CD4-positive, alpha-beta T cell (primary cell): Measurements from ENCODE around the gene GATD1. TPM values are rescaled to one million over a fixed set of nuclear protein-coding genes. Genes with fewer than 3 reads are reported as not detected.

Experiments
- ATAC-seq: fragments of 200-7000 bp; cut with Tn5 transposase; one replicate; pipeline ENCODE4 v1.10.0; 2022; ENCODE audit warnings: mild to moderate bottlenecking; ENCODE audit not compliant: poor library complexity
- CTCF ChIA-PET: fragments of 350-600 bp; sonication (Branson Sonifier 250); formaldehyde crosslinking; loops from one replicate; lab custom pipeline; 2021; ENCODE audit warnings: antibody characterized with exemption, inconsistent platforms; lab: Charles Lee
- POLR2A ChIA-PET: fragments of 350-600 bp; sonication (Branson Sonifier 250); formaldehyde crosslinking; loops from one replicate; lab custom pipeline; 2021; ENCODE audit warnings: antibody characterized with exemption, inconsistent platforms; lab: Charles Lee
- DNase-seq, 14 experiments: peaks; one replicate each; pipeline ENCODE4 v3.0.0-alpha.2; 2013 to 2020; ENCODE audit warnings: mixed read lengths in 2 of 14
- H3K27ac ChIP-seq, 2 donors: one replicate each; pipeline versions ENCODE4 v1.5.1 to v1.7.0; 2013; ENCODE audit warnings: low read length in 2 of 2, low read depth in 1 of 2, mild to moderate bottlenecking in 1 of 2
- H3K27me3 ChIP-seq, 2 experiments: 1 replicate in 1 of 2; 2 replicates in 1 of 2; pipeline versions ENCODE4 v1.6.1 to v1.7.0; 2013; ENCODE audit warnings: low read length in 2 of 2, control low read depth in 1 of 2, mild to moderate bottlenecking in 1 of 2, moderate library complexity in 1 of 2; ENCODE audit not compliant: insufficient read depth in 2 of 2, control insufficient read depth in 1 of 2
- H3K36me3 ChIP-seq: one replicate; pipeline ENCODE4 v1.6.1; 2013; ENCODE audit warnings: low read length, control low read depth; ENCODE audit not compliant: insufficient read depth
- H3K4me1 ChIP-seq: one replicate; pipeline ENCODE4 v1.6.1; 2013; ENCODE audit warnings: low read length, control low read depth; ENCODE audit not compliant: insufficient read depth
- H3K4me3 ChIP-seq: one replicate; pipeline ENCODE4 v1.5.1; 2013; ENCODE audit warnings: mild to moderate bottlenecking, low read length, moderate library complexity
- H3K9me3 ChIP-seq, 2 experiments: 1 replicate in 1 of 2; 2 replicates in 1 of 2; pipeline versions ENCODE4 v1.6.1 to v1.7.0; 2013; ENCODE audit warnings: low read length in 2 of 2, mild to moderate bottlenecking in 2 of 2, control low read depth in 1 of 2, moderate library complexity in 1 of 2; ENCODE audit not compliant: control insufficient read depth in 1 of 2, insufficient read depth in 1 of 2
- H3K27ac Mint-ChIP-seq: one replicate; pipeline ENCODE4 v1.8.0; 2020; ENCODE audit warnings: mixed read lengths
- H3K27me3 Mint-ChIP-seq: one replicate; pipeline ENCODE4 v1.8.0; 2021; ENCODE audit warnings: mixed read lengths
- H3K36me3 Mint-ChIP-seq: one replicate; pipeline ENCODE4 v1.8.0; 2021; ENCODE audit warnings: low read depth, mixed read lengths
- H3K4me1 Mint-ChIP-seq: one replicate; pipeline ENCODE4 v1.8.0; 2021; ENCODE audit warnings: low read depth, mixed read lengths
- H3K4me3 Mint-ChIP-seq: one replicate; pipeline ENCODE4 v1.8.0; 2020; ENCODE audit warnings: mild to moderate bottlenecking, mixed read lengths
- H3K9me3 Mint-ChIP-seq: one replicate; pipeline ENCODE4 v1.8.0; 2020; ENCODE audit warnings: mixed read lengths
- CTCF ChIP-seq: fragments of 200-600 bp; IDR thresholded peaks from one replicate; pipeline ENCODE4 v1.8.0; 2022; ENCODE audit warnings: antibody characterized with exemption, mild to moderate bottlenecking
- intact Hi-C, 2 experiments: fragments of 100-400 bp; cut with DNase I in 1 of 2; cut with micrococcal nuclease in 1 of 2; formaldehyde crosslinking; loops; one replicate each; pipeline versions ENCODE4 v1.15.1 to v1.9.0; 2023 to 2025; cut with DNase I, micrococcal nuclease
- total RNA-seq, 174 experiments: library from RNA in 2 of 174; stranded (reverse) in 2 of 174; gene quantifications; one replicate each; pipeline ENCODE4 v1.2.3 and lab custom pipeline; 2021 to 2026

GATD1 gene
- total RNA-seq, 2 experiments from 2014 or later, result 14.7 to 16.1 TPM

- CTCF ChIA-PET, result no interaction called here
These were observed 10.4 kb downstream of the GATD1 start for GRCh38 chr11:766936-767210.

GRCh38 chr11:766106-766935, 11.0 kb downstream of the GATD1 start:
- no peak overlapping the region for H3K27ac ChIP-seq
- no peak overlapping the region for H3K4me3 Mint-ChIP-seq
- DNase-seq, result no peak
- H3K4me1 Mint-ChIP-seq, result no peaks in the 10 kb centered on the region
- H3K4me3 ChIP-seq, result no peak overlapping the region
- H3K4me1 ChIP-seq, result peaks cover 4% of the 10 kb centered on the region
- no peaks in the 10 kb centered on the region for H3K9me3 Mint-ChIP-seq
- peaks cover 32% of the 10 kb centered on the region for H3K36me3 Mint-ChIP-seq
- ChIA-PET POLR2A (no interaction called here), CTCF (interaction anchor here (1.0 kb wide), 1 partner anchor 74 kb away, joined by 3 read pairs; no protein-coding TSS in a partner anchor)
- no peak for ATAC-seq
- TF ChIP-seq CTCF, result no peak
- no peaks in the 10 kb centered on the region for H3K27me3 ChIP-seq
- peaks cover 56% of the 10 kb centered on the region for H3K36me3 ChIP-seq
- intact Hi-C loops, result no loop called here
- no peak overlapping the region for H3K27ac Mint-ChIP-seq
- no peaks in the 10 kb centered on the region for H3K27me3 Mint-ChIP-seq
- H3K9me3 ChIP-seq, result no peaks in the 10 kb centered on the region

More at GRCh38 chr11:766936-767210, 10.4 kb downstream of the GATD1 start:
- ATAC-seq (no peak), DNase-seq (no peak)
- Histone ChIP-seq H3K9me3 (no peaks in the 10 kb centered on the region), H3K27ac (no peak overlapping the region), H3K4me1 (peaks cover 4% of the 10 kb centered on the region), H3K36me3 (peaks cover 56% of the 10 kb centered on the region), H3K27me3 (no peaks in the 10 kb centered on the region), H3K4me3 (no peak overlapping the region)
- Mint-ChIP-seq H3K27me3 (no peaks in the 10 kb centered on the region), H3K36me3 (peaks cover 27% of the 10 kb centered on the region), H3K4me3 (no peak overlapping the region), H3K4me1 (no peaks in the 10 kb centered on the region), H3K27ac (no peak overlapping the region), H3K9me3 (no peaks in the 10 kb centered on the region)
- POLR2A ChIA-PET, result no interaction called here
- no peak for TF ChIP-seq CTCF
- intact Hi-C loops, result no loop called here

- Histone ChIP-seq H3K27me3 (no peaks in the 10 kb centered on the region), H3K27ac (no peak overlapping the region), H3K36me3 (peaks cover 56% of the 10 kb centered on the region), H3K9me3 (no peaks in the 10 kb centered on the region), H3K4me3 (no peak overlapping the region), H3K4me1 (peaks cover 4% of the 10 kb centered on the region)
- H3K27ac Mint-ChIP-seq, result no peak overlapping the region
- TF ChIP-seq CTCF, result no peak
- DNase-seq (no peak), ATAC-seq (no peak)
- intact Hi-C loops, result loop anchor here (1.0 to 2.0 kb wide), 5 partner anchors 37 to 211 kb away; no protein-coding TSS in a partner anchor
- no peaks in the 10 kb centered on the region for H3K27me3 Mint-ChIP-seq
- no peak overlapping the region for H3K4me3 Mint-ChIP-seq
- no peaks in the 10 kb centered on the region for H3K4me1 Mint-ChIP-seq
- no peaks in the 10 kb centered on the region for H3K9me3 Mint-ChIP-seq
- peaks cover 35% of the 10 kb centered on the region for H3K36me3 Mint-ChIP-seq
- CTCF ChIA-PET, result interaction anchor here (1.0 kb wide), 1 partner anchor 74 kb away, joined by 3 read pairs; no protein-coding TSS in a partner anchor
- POLR2A ChIA-PET, result no interaction called here
These were observed 11.5 kb downstream of the GATD1 start for GRCh38 chr11:765802-766091.
